GM18907 (cell line): ENCODE data around the gene SKIC3.

ENCODE experiments used
- ATAC-seq: cut with Tn5 transposase; IDR thresholded peaks from one replicate; pipeline ENCODE4 v1.9.1; 2021; ENCODE audit warnings: mild to moderate bottlenecking, moderate library complexity; ENCODE audit not compliant: unreplicated experiment

SKIC3 gene

GRCh38 chr5:95554647-95555548, at the start of gene SKIC3, which contains the start of gene ARSK:
TSS of gene SKIC3 (minus strand) at chr5:95554977. CDS start at chr5:95547150, 7,827 bp downstream.
TSS of gene ARSK (plus strand) at chr5:95555101. CDS start at chr5:95555279, 178 bp downstream.
- ATAC-seq = peak; percentile 94

- ATAC-seq = no peak
Measured at GRCh38 chr5:95600557-95600956, 45.8 kb upstream of the SKIC3 start.

GRCh38 chr5:95599252-95599651, 44.5 kb upstream of the SKIC3 start:
- ATAC-seq = no peak

GRCh38 chr5:95595289-95595931, 40.6 kb upstream of the SKIC3 start:
- no peak for ATAC-seq

- ATAC-seq = no peak
Measured at GRCh38 chr5:95591490-95591901, 36.7 kb upstream of the SKIC3 start.

GRCh38 chr5:95590880-95591279, 36.1 kb upstream of the SKIC3 start:
- ATAC-seq = no peak

GRCh38 chr5:95583992-95584391, 29.2 kb upstream of the SKIC3 start:
- no peak for ATAC-seq

GRCh38 chr5:95581576-95581975, 26.8 kb upstream of the SKIC3 start:
- ATAC-seq = no peak

GRCh38 chr5:95572016-95572415, 17.2 kb upstream of the SKIC3 start:
- no peak for ATAC-seq

GRCh38 chr5:95565280-95565920, 10.6 kb upstream of the SKIC3 start:
- ATAC-seq = no peak

- no peak for ATAC-seq
Measured at GRCh38 chr5:95564450-95564849, 9.7 kb upstream of the SKIC3 start.

GRCh38 chr5:95563367-95563766, 8.6 kb upstream of the SKIC3 start:
- no peak for ATAC-seq

GRCh38 chr5:95562282-95562681, 7.5 kb upstream of the SKIC3 start:
- ATAC-seq = no peak

- no peak for ATAC-seq
Measured at GRCh38 chr5:95557841-95558240, 3.1 kb upstream of the SKIC3 start.

GRCh38 chr5:95555553-95555952, 776 bp upstream of the SKIC3 start:
- ATAC-seq = no peak

- peak; percentile 28 for ATAC-seq
Measured at GRCh38 chr5:95554331-95554646, 488 bp downstream of the SKIC3 start.

GRCh38 chr5:95549030-95549429, 5.7 kb downstream of the SKIC3 start:
- ATAC-seq = no peak

- no peak for ATAC-seq
Measured at GRCh38 chr5:95543017-95543705, 11.6 kb downstream of the SKIC3 start.

- no peak for ATAC-seq
Measured at GRCh38 chr5:95537501-95537900, 17.3 kb downstream of the SKIC3 start.

- ATAC-seq = no peak
Measured at GRCh38 chr5:95533761-95534160, 21.0 kb downstream of the SKIC3 start.

GRCh38 chr5:95533106-95533505, 21.7 kb downstream of the SKIC3 start:
- ATAC-seq = no peak
